Measurements from ENCODE around the gene SELENOO.

- no peak for TF ChIP-seq POLR2A (IDR thresholded peaks at IDR 0.05; ENCODE audit: low read length)
- TF ChIP-seq GATA1 (IDR thresholded peaks at IDR 0.05; ENCODE audit: low read depth, low read length): no peak
These were observed 28.8 kb upstream of the SELENOO start for GRCh38 chr22:50171965-50172421.

Data from erythroblast (primary cell).